GM04503 (cell line): ENCODE data around the gene KCNJ1.

Experiments
- DNase-seq: peaks from one replicate; pipeline ENCODE4 v3.0.0-alpha.2; 2012; ENCODE audit warnings: low read depth

Gene KCNJ1

DNA sequence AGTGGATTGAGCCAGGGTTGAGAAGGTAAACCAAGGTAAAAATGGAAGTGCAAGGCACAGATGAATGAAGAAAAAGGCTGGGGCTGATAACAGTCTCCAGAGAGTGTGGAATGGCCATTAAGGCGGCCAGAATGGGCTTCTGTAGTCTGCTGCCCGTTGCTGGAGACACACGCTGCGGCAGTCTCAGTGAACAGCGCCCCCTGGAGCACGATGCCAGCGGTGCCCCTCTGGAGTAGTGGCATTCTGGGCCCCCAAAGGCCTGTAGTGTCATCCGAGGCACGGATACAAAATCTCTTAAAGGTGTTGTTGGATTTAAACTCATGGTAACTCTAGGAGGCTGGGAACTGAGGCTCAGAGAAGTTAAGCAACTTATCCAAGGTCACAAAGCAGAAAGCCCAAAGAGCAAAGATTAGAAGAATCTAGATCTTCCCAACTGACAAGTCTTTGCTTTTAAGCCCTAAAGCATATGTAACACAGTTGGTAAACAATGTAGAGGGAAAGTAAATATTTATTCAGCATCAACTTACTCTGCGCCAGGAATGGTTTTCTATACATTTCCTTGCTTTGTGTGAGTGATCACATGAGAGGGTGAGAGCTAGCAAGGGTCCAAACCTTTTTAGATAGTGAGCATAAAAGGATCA, 18.2 kb downstream of the KCNJ1 start:
- no peak for DNase-seq

DNA sequence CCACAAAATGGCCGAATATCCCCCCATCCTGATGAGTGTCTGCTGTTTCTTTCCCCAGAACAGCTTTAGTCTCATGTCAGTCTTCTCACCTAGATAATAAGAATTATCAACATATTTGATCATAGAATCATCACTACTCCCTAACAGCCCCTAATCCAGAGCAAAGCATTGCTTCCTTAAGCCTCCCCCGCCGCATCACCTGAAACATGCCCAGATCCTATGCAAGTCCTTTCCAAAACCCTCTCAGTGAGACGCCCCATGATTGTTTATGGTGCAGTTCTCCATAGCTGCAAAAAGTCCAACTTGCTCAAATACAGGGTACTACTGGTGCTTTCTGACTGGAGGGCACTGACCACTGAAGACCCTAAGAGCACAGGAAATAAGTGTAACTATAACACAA, 20.1 kb downstream of the KCNJ1 start:
- no peak for DNase-seq

GRCh38 chr11:128845334-128845780, 21.7 kb downstream of the KCNJ1 start:
- no peak for DNase-seq

DNA sequence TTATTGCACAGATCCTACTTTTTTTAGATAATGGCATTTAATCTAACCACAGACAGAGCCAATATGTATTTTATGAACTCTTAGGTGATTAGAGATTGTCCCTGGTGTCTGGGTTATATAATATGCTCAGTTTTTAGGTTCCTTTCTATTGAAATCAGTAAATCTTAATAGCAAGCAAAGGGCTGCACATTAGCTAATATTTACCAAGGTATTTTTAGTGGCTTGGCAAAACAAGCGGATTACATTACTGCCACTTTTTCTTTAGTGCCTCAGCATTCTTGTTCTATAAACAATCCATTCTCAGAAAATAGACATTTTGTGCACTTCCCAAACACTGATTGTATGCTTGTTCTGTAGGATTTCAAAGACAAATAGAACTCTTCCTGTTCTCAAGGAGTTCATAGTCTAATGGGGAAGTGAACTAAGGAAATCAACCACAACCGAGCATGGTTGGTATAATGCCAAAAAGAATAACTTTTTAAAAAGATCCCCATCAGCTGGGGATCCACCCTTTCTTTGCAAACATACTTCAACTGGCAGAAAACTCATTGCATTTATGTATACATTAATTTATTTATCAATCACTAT, 23.8 kb downstream of the KCNJ1 start:
- DNase-seq, result no peak

GRCh38 chr11:128841461-128842072, 25.5 kb downstream of the KCNJ1 start:
- DNase-seq, result no peak

GRCh38 chr11:128840783-128841182, 26.3 kb downstream of the KCNJ1 start:
- DNase-seq, result no peak

DNA sequence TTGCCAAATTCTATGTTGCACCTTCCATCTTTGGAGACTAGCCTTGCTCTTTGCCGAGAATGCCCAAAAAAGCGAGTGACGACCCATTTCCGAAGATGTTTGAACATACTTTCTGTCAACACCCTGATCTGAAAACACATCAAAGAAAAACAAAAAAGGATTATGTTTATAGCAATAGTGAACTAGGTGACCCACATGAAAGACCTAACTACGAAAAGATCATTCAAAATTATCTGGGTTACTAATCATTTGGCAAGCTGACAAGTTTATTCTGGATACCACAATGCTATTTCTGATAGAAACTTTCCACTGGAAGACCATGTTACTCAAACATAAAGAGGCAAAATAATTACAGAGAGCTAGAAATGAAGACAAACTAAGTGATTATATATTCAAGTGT, 27.0 kb downstream of the KCNJ1 start:
- DNase-seq, result no peak

DNA sequence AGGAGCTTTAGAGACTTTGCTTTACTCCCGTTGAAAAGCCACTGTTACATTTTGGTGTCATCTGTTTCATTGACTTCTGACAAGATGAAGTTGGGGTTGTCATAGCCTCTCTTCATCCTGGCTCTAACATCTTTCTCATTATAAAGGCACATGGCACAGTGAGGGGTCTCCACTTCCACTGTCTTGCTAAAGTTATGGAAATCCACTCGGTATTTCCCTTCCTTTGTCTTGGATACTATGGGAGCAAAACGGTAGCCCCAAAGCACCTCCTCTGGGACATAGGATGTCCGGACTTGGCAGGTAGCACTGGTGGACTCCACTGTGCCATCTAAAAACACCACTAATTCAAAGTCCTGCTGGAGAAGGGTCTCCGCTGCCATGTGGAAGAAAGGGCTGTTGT, 28.0 kb downstream of the KCNJ1 start:
- no peak for DNase-seq

GRCh38 chr11:128837627-128838026, 29.5 kb downstream of the KCNJ1 start:
- no peak for DNase-seq

DNA sequence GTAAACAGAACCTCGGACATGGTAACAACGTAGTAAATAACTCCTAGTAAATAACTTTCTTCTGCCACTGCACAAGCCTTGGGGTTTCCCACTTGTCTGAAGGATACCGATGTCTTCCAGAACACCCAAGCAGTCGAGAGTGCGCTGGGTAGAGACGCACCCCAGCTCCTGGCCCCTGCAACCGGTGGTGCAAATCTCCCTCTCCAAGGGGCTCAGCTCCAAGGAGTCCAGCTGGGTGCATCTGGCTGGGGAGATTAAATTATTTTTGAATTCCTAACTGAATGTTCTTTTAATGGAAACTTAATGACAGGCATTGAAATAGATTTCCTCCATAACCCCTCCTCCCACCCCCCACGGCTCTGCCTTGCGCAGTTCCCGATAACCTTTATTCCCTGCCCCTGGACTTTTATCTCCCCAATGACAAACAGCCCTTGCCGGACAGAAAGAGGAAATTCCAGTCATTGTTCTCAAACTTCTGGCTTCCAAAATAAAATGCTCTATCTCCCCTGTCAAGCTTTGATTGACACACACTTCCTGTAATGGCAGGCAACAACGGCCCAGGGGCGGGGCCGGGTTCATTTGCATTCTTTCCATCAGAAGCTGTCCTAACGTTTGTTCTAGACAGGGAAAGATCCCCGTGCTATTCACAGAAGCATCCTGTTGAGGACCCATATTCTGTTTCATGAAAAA, 31.2 kb downstream of the KCNJ1 start:
- DNase-seq, result no peak

- no peak for DNase-seq
Measured at GRCh38 chr11:128834157-128834556, 32.9 kb downstream of the KCNJ1 start.

- DNase-seq, result no peak
Measured at GRCh38 chr11:128832121-128832497, 35.0 kb downstream of the KCNJ1 start.

DNA sequence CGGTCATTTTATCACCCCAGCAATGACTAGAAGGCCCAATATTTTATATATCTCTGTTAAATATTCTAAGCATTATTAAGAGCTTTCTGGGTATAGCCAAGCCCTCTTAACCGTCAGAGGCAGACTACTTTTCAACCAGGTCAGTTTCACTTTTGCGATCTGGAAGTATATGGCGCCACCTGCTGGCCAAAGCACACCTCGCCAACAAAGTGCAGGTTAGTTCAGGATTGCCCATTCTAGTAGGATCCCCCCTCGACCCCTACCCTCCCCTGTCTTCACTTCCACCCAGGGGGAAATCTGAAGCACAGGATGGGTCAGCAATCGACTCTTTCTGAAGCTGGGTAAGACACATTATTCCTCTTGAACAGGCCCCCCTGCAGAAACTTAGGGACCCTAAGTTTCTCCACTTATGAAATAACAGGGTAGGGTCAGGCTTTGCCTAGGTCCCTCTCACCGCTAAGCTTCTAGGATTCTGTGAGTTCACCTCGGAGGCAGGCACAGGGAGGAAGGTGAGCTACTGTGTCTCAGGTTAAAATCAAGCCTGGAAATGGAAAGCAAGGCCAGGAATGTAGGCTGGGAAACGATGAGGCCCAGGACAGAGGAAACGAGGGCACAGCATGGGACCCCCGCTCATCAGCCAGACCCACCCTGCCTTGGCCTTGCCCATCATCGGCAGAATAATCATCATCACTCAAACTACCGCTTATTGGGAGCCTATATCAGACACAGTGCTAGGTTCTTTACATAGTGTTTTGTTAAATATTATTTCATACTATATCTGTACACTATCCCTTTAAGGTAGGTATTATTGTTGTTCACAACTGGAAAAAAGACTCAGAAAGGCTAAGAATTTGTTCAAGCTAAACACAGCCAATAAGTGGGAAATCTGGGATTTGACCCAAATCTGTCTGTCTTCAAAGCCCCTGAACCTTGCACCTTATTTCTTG, 35.6 kb downstream of the KCNJ1 start:
- DNase-seq, result peak; percentile 22

DNA sequence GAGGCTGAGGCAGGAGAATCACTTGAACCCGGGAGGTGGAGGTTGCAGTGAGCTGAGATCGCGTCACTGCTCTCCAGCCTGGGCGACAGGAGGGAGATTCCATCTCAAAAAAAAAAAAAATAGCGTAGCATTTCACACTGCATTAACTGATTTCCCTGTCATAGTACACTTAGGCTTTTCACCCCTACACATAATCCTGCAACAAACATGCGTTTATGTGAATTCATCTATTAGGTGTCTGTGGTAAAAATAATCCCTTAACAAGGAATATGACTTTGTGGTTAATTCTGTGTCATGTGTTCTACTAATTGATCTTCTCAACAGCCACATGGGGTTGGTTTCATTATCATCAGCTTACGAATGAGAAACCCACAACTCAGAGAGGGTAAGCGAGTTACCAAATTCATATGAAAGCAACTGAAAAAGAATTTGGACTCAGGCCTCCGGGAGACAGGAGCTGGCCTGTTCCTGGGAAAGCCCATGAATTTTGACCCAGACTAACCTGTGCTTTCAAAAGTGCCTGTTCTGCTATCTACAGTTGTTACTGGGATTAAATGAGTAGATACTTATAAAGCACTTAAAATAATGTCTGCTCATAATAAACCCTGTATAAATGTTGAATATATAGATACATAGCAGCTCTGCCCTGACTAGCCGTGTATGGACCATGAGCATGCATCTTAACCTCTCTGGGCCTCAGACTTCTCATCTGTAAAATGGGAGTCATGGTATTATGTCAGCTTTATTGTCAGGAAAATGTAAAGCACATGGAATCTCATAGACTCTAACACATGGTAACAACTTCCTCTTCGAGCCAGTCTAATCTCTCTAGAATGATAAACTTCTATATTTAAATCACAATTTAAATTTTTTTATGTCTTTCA, 36.6 kb downstream of the KCNJ1 start:
- DNase-seq, result no peak

GRCh38 chr11:128828350-128828749, 38.7 kb downstream of the KCNJ1 start:
- no peak for DNase-seq

DNA sequence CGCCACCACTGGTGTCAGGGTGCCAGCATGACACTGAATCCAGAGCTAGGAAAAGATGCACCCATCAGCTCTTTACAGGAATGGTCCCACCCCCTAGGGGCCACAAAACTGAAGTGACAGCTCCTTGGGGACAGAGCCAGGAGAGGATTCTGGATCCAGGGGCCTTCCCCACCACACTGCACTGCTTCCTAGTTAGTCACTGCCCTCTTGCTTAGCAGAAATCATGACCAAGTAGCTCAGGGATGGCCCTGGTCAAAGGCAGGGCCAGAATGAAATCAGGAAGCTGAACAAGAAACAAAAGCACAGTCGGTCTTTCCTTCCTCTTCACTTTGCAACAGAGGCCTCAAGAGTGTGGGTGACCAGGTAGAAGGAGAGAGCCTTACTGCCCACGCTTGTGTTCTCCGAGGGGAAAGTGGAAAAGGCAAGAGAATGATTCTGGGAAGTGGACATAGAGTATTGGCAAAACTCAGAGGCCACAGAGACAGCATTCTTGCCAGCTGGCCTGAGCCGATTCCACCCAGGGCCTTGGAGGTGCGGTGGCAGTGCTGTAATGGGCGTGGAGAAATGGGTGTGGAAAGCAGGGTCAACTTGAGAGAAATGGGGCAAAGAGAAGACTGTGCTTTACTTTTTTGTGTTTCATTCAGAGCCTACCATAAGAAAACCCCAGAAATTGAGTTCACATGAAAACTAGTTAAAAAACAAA, 39.8 kb downstream of the KCNJ1 start:
- no peak for DNase-seq

DNA sequence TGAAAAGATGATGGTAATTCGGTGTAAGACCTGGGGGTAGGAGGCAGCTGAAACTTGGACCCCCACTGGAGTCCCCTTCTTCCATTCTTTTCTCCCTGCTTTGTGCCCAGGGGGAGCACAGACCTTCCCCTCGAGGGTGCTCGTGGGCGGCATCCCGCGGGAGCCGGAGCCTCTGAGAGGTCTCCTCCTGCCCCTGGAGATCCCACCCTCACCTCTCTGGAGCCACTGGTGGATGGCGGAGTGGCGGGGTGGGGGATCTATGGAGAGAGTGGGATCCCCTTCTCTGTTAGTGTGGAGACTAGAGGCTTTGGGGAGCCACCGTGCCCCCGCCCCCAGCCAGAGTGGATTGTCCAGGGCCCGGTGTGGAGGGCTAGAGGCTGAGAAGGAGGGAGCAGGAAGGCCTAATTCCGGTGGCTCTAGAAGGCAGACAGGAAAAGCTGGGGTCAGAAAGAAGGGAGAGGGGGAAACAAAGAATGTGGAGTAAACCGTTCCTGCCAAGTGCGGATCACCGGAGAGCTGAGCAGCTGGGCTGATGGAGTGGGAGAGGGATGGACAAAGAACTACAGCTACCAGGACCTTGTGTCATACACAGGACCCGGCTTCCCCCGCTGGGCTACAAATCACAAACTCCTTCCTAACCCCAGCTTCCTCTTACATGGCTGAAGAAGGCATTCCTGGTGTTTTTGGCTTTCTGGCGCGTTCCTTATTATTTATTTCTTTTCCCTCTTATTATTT, 41.9 kb downstream of the KCNJ1 start:
- no peak for DNase-seq

DNA sequence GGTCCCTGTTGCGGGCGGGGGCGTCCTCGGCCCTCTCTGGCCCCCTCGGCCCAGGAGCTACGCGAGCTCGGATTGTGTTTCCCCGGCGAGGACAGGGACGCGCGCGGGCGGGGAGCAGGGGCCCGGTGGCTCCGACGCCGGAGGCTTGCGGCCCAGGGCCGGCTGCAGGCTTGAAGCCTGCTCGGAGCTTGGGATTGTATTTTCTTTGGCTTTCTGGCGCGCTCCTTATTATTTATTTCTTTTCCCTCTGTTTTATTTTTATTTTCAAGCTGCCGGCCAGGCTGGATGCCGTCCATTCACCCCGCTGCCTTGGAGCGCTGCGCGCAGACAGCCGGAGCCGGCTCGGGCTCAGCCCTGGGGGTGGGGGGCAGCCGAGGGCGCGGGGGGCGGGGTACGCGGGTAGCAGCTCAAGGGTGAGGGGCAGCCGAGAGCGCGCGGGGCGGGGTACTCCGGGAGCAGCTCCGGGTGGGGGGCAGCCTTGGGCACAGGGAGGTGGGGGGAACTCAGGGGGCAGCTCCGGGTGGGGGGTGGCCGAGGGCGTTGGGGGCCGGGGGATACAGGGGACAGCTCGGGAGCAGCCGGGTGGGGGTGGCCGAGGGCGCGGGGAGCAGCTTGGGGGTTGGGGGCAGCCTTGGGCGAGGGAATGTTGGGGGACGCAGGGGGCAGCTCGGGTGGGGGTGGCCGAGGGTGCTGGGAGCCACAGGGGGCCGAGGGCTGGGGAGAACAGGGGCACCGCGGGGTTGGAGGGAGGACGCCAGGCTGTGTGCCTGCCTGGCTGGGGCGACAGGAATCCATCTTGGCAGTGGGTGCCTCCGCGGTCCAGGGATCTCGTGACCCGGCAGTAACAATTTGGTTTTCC, 42.7 kb downstream of the KCNJ1 start:
- no peak for DNase-seq

- DNase-seq, result no peak
Measured at GRCh38 chr11:128823753-128824152, 43.3 kb downstream of the KCNJ1 start.
